ENCODE results near the gene MAPK7.

GRCh38 chr17:19333736-19334290 lies 44.5 kb upstream of the MAPK7 start:
- no peak for TF ChIP-seq POLR2A (IDR thresholded peaks at IDR 0.05; ENCODE audit: low read length)
- no peak for TF ChIP-seq CTCF (IDR thresholded peaks at IDR 0.05)
